AG09319 (cell line): ENCODE data around the gene UBTF.

Experiments
- DNase-seq: peaks from one replicate; pipeline ENCODE4 v3.0.0-alpha.2; 2010; ENCODE audit warnings: low read depth; ENCODE audit errors: extremely low read depth
- CTCF ChIP-seq: IDR thresholded peaks from 2 replicates; pipeline ENCODE4 v1.5.1; 2011; ENCODE audit warnings: low read depth, mild to moderate bottlenecking, inconsistent platforms, low read length, moderate library complexity

The UBTF gene

DNA sequence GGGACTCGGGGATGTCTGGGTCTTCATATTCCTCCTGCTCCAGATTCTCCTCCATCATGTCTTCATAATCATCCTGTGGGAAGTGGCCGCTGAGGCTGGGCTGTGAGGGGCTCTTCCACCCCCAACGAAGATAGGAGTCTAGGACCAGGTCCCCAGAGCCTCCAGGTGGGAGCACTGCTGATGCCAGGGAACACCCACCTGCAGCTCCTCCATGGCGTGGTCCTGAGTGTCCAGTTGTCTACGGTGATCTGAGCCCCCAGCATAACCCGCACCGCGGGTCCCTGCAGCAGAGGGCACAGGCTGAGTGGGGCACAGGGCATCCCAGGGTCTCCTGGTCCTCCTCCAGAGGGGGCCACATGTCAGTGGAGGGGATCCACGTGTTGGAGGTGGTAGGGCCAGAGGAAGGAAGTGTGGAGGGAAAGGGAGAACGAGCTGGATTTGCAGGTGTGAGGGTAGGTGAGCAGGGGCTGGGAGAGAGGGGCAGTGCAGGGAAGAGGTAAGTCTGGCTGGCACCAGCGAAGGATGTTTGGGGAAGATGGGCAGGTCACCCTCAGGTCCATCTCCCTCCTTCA lies 43.3 kb upstream of the UBTF start:
- no peak for TF ChIP-seq CTCF
- DNase-seq, result no peak

DNA sequence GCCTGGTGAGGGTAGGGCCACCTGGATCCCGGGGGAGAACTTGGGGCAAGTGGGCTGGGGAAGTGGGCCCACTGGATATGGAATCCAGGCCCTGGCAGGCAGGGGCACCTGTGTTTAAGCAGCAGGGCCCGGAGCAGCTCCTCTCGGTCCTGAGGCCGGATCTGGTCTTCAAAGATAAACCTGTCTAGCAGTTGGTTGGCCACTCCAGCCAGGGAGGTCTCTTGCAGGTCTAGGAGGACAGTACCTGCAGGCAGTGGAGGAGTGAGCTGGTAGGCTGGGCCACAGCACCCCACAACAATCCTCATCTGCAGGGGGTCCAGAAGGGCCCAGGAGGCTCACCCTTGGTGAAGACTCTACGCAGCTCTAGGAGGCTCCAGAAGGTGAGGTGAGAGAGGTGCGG lies 40.8 kb upstream of the UBTF start:
- no peak for DNase-seq
- no peak for TF ChIP-seq CTCF

DNA sequence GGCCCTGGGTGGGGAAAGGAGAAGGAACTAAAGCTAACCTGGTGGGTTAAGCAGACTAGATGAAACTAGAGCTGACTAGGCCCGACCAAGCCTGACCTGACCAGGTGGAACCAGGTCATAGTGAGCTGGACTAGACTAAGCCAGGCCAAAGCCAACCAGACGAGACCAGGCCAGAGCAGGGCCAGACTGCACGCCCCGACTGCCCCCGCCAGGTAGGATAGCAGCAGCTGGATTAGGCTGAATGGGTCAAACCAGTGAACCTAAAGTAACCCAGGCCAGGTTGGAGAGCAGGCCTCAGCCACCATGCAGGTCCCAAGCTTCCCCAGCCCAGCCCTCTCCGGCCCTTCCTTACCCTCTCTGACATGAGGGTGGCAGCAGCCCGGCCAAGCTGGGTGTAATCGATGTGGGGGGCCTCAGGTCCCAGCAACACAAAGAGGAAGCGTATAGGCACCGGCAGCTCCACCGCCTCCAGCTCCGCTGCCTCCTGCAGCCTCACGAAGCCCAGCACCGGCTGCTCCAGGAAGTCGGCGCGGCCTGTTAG lies 39.4 kb upstream of the UBTF start:
- DNase-seq, result no peak
- no peak for TF ChIP-seq CTCF

DNA sequence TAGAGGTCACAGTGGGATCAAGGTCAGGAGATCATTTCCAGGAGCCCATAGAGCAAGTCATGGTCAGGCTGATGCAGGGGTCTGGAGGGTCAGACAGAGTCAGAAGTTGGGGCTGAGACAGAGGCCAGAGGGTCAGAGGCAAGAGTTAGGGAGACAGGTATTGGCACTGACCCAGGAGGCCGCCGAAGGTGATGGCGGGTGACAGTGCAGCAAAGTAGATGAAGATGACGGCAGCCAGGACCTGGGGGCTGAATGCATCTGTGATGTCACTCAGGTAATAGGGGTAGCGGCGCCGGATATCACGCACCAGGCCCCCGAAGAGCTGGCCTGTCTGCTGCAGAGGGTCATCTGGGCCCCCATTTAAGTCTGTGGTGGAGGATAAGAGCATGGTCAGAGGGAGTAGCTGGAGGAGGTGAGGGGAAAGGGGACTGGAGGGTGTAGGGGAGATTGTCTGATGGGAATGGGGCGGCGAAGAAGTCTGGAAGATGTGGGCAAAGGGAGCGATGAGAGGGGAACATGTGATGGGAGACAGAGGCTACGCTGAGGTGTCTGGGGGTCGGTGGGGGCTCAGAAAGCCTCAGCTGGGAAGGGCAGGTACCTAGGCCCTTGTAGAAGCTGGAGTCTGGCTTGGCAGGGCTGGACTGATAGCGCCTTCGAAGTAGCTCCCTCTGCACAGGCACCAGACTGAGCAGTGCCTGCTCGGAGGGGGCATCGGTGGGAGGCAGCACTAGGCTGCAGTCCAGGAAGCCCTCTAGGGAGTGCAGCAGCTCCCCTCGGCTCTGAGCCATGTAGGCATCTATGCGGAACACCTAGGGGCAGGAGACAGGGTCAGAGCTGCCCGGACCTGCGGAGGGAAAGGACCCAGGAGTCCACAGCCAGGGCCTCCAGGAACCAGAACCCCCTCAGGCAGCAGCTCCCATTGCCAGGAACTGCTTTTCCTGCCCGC lies 38.6 kb upstream of the UBTF start:
- DNase-seq, result no peak
- TF ChIP-seq CTCF, result no peak

GRCh38 chr17:44256671-44257070 lies 37.2 kb upstream of the UBTF start:
- no peak for TF ChIP-seq CTCF
- no peak for DNase-seq

GRCh38 chr17:44255915-44256314 lies 36.4 kb upstream of the UBTF start:
- no peak for DNase-seq
- TF ChIP-seq CTCF, result no peak

DNA sequence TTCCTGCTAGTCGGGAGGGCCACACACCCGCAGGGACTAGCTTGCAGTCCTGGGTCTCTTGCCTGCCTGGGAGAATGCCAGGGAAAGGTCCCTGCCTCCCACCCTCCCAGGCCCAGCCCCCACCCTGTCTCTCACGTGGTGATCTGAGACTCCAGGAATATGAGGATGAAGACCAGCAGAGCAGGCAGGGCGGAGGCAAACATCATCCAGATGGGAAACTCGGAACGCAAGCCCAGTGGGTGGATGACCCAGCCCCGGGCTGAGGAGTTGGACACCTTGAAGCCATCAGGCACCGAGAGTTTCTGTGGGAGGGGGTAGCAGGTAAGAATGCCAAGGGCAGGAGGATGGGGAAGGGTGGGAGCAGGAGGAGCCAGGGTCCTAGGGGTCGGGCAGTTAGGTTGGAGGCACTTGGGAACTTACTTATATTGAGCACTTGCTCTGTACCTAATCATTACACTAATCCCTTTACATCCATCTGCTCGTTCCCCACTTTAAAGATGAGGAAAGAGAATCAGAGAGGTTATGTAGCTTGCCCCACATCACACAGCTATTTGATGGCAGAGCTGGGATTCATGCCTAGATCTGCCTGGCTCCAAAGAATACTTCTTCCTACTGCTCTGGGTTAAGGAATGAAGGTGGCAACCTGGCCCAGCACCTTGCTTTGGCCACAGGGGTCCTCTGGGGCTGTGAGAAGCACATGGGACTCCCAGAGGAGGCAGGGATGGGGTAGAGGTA lies 35.1 kb upstream of the UBTF start:
- no peak for TF ChIP-seq CTCF
- DNase-seq, result no peak
